HepG2 (cell line): Measurements from ENCODE around the gene C14orf119. TPM values are rescaled to one million over a fixed set of nuclear protein-coding genes. Genes with fewer than 3 reads are reported as not detected.

Experiments used
- MEF2D ChIP-seq: sonication (generic); formaldehyde crosslinking; IDR thresholded peaks from 2 replicates; pipeline ENCODE4 v1.5.1; 2020; ENCODE audit warnings: mild to moderate bottlenecking, missing genetic modification reagents
- NFE2L1 ChIP-seq: sonication (generic); formaldehyde crosslinking; IDR thresholded peaks from 2 replicates; pipeline ENCODE4 v1.4.0; 2020; ENCODE audit warnings: missing genetic modification reagents, mild to moderate bottlenecking, borderline replicate concordance
- PATZ1 ChIP-seq: sonication (generic); formaldehyde crosslinking; IDR thresholded peaks from 2 replicates; pipeline ENCODE4 v1.4.0; 2020; ENCODE audit warnings: missing genetic modification reagents
- RCOR2 ChIP-seq: IDR thresholded peaks from 2 replicates; pipeline ENCODE4 v1.6.1; 2016; ENCODE audit warnings: missing biosample characterization, missing genetic modification reagents
- SIX4 ChIP-seq: sonication (generic); formaldehyde crosslinking; IDR thresholded peaks from 2 replicates; pipeline ENCODE4 v1.4.0; 2020; ENCODE audit warnings: missing genetic modification reagents
- TFE3 ChIP-seq: IDR thresholded peaks from 2 replicates; pipeline ENCODE4 v1.6.1; 2016
- THAP8 ChIP-seq: sonication (generic); formaldehyde crosslinking; IDR thresholded peaks from 2 replicates; pipeline ENCODE4 v1.5.1; 2020; ENCODE audit warnings: missing genetic modification reagents, mild to moderate bottlenecking, borderline replicate concordance
- THRA ChIP-seq: sonication (generic); formaldehyde crosslinking; IDR thresholded peaks from 2 replicates; pipeline ENCODE4 v1.4.0; 2020; ENCODE audit warnings: missing genetic modification reagents, borderline replicate concordance
- TRAFD1 ChIP-seq: sonication (generic); formaldehyde crosslinking; IDR thresholded peaks from 2 replicates; pipeline ENCODE4 v1.5.1; 2020; ENCODE audit warnings: missing genetic modification reagents, mild to moderate bottlenecking, borderline replicate concordance
- UBTF ChIP-seq: sonication (generic); formaldehyde crosslinking; IDR thresholded peaks from 2 replicates; pipeline ENCODE4 v1.4.0; 2020; ENCODE audit warnings: mild to moderate bottlenecking, missing genetic modification reagents
- polyA plus RNA-seq, 8 experiments: library from polyadenylated mRNA; depleted of rRNA in 3 of 8; stranded (reverse) in 7 of 8; unstranded in 1 of 8; fragments of >200 nt; fragmentation: Illumina TruSeq in 4 of 8; extraction: Trizol in 4 of 8; gene quantifications; 2 replicates each; pipeline versions ENCODE4 v1.2.1 to v1.2.3, GENCODE V29; 2011 to 2016; ENCODE audit warnings: low read depth in 4 of 8, missing spikeins in 1 of 8, mixed read lengths in 1 of 8; ENCODE audit not compliant: insufficient read depth in 1 of 8
- total RNA-seq, 5 experiments: library from RNA; depleted of rRNA; stranded (reverse); fragments of >200 nt; fragmentation: Illumina TruSeq; extraction: Trizol; gene quantifications; 2 replicates each; pipeline ENCODE4 v1.2.3, GENCODE V29; 2016; ENCODE audit warnings: low read depth in 1 of 5
- TF ChIP-seq, protein P1 (sequence below): sonication (generic); formaldehyde crosslinking; IDR thresholded peaks from 2 replicates; pipeline ENCODE4 v1.4.0; 2020; ENCODE audit warnings: mild to moderate bottlenecking, missing genetic modification reagents, borderline replicate concordance

Gene C14orf119
- total and polyA plus RNA-seq, 2 of the 13 experiments (the other 11 are each of a cell fraction or from before 2014, with no cell fraction given): 117 to 206 TPM

DNA sequence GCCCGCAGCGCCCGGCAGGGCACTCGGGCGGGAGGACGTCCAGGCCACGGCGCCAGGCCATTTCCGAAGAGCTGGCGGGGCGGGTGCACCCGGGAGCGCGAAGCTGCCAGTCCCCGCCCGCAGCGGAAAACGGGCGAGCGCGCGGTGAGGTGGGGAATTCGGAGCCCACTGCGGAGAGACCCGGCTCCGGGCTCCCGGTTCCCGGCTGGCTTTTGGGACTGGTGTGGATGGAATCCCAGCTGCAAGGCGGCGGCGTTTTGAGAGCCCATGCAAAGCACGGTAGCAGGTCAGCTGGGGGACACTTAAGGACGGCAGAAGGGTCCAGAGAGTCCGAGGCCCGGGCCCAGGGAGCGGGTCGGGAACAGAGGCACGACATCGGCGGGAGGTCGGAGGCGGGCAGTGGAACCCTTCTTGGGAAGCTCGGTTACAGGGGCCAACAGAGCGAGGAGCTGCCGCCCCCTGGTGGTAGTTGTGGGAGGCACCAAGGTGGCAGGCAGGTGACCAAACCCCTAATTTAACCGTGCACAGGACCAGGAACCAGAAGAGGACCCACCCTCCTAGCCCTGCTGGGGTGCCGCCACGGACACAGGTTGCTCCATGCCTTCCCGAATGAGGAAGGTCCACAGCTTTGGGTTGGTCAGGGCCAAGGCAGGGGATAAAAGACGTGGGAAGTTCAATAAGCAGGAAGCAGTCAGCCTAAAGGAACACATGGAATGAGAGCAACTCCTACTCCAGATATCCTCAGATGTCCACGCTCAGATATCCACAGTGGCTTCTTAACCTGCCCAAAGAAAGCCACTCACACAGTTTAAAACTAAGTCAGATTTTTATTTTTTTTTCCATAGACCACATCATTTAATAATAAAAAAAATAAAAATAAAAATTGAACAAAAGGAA is 37.3 kb upstream of the C14orf119 start (continued):
- peak; percentile 11; the same call in 1 of the 2 replicates for TF ChIP-seq TFE3 (CRISPR knock-in tag)
- TF ChIP-seq THRA (CRISPR knock-in tag): peak; percentile 81
- TF ChIP-seq PATZ1 (CRISPR knock-in tag): peak; percentile 64
- TF ChIP-seq, protein P1, sequence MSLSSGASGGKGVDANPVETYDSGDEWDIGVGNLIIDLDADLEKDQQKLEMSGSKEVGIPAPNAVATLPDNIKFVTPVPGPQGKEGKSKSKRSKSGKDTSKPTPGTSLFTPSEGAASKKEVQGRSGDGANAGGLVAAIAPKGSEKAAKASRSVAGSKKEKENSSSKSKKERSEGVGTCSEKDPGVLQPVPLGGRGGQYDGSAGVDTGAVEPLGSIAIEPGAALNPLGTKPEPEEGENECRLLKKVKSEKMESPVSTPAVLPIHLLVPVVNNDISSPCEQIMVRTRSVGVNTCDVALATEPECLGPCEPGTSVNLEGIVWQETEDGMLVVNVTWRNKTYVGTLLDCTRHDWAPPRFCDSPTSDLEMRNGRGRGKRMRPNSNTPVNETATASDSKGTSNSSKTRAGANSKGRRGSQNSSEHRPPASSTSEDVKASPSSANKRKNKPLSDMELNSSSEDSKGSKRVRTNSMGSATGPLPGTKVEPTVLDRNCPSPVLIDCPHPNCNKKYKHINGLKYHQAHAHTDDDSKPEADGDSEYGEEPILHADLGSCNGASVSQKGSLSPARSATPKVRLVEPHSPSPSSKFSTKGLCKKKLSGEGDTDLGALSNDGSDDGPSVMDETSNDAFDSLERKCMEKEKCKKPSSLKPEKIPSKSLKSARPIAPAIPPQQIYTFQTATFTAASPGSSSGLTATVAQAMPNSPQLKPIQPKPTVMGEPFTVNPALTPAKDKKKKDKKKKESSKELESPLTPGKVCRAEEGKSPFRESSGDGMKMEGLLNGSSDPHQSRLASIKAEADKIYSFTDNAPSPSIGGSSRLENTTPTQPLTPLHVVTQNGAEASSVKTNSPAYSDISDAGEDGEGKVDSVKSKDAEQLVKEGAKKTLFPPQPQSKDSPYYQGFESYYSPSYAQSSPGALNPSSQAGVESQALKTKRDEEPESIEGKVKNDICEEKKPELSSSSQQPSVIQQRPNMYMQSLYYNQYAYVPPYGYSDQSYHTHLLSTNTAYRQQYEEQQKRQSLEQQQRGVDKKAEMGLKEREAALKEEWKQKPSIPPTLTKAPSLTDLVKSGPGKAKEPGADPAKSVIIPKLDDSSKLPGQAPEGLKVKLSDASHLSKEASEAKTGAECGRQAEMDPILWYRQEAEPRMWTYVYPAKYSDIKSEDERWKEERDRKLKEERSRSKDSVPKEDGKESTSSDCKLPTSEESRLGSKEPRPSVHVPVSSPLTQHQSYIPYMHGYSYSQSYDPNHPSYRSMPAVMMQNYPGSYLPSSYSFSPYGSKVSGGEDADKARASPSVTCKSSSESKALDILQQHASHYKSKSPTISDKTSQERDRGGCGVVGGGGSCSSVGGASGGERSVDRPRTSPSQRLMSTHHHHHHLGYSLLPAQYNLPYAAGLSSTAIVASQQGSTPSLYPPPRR: peak; percentile 65; the same call in 1 of the 2 replicates
- TF ChIP-seq MEF2D: peak; percentile 86; the same call in 1 of the 2 replicates
- TF ChIP-seq UBTF (CRISPR knock-in tag): peak; percentile 98
- TF ChIP-seq NFE2L1: peak; percentile 82; the same call in 1 of the 2 replicates
- TF ChIP-seq TRAFD1: no peak
- TF ChIP-seq SIX4 (CRISPR knock-in tag): peak; percentile 13; the same call in 1 of the 2 replicates
- TF ChIP-seq RCOR2: no peak
- no peak for TF ChIP-seq THAP8
